WERI-Rb-1 (cell line): Measurements from ENCODE around the gene TLR8.

Source experiments
- DNase-seq: peaks from one replicate; pipeline ENCODE4 v3.0.0-alpha.2; 2020
- H3K27ac ChIP-seq: fragments of 250-450 bp; sonication (Bioruptor Pico); 2 replicates; pipeline ENCODE4 v1.5.1; 2020; ENCODE audit warnings: mild to moderate bottlenecking, moderate library complexity
- H3K27me3 ChIP-seq: fragments of 250-450 bp; sonication (Bioruptor Pico); 2 replicates; pipeline ENCODE4 v1.5.1; 2021; ENCODE audit warnings: mild to moderate bottlenecking, low read depth, moderate library complexity; ENCODE audit not compliant: insufficient read depth, severe bottlenecking
- H3K36me3 ChIP-seq: fragments of 250-450 bp; sonication (Bioruptor Pico); 2 replicates; pipeline ENCODE4 v1.5.1; 2020; ENCODE audit warnings: mild to moderate bottlenecking, moderate library complexity
- H3K4me3 ChIP-seq: 2 replicates; pipeline ENCODE4 v1.5.1; 2011; ENCODE audit warnings: low read depth, mild to moderate bottlenecking, control low read depth, low read length
- H3K9me3 ChIP-seq: fragments of 250-450 bp; sonication (Bioruptor Pico); 2 replicates; pipeline ENCODE4 v1.5.1; 2021; ENCODE audit warnings: mild to moderate bottlenecking, moderate library complexity; ENCODE audit not compliant: severe bottlenecking
- TF ChIP-seq, protein P1 (sequence below): IDR thresholded peaks from 2 replicates; pipeline ENCODE4 v1.5.1; 2011; ENCODE audit warnings: low read depth, mild to moderate bottlenecking, control low read depth, inconsistent platforms, low read length

The TLR8 gene

DNA sequence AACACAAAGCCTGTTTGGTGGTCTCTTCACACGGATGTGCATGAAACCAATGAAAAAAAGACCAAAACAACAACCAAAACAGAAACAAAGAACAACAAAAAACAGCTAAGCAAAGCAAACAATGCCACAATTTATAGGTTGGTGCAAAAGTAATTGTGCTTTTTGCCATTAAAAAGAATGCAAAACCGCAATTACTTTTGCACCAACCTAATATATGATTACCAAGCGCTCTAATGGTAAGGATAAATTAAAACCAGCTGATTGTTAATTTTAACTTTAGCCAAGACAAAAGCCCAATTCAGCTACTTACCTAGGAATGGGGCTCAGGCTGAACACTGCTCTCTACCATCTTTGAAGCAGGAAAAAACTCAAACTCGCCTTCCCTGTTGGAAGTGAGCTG lies 39.1 kb downstream of the TLR8 start:
- Histone ChIP-seq H3K27ac (no peak overlapping the region), H3K9me3 (no peaks in the 10 kb centered on the region), H3K36me3 (no peaks in the 10 kb centered on the region), H3K27me3 (no peaks in the 10 kb centered on the region), H3K4me3 (no peak overlapping the region)
- TF ChIP-seq, protein P1, sequence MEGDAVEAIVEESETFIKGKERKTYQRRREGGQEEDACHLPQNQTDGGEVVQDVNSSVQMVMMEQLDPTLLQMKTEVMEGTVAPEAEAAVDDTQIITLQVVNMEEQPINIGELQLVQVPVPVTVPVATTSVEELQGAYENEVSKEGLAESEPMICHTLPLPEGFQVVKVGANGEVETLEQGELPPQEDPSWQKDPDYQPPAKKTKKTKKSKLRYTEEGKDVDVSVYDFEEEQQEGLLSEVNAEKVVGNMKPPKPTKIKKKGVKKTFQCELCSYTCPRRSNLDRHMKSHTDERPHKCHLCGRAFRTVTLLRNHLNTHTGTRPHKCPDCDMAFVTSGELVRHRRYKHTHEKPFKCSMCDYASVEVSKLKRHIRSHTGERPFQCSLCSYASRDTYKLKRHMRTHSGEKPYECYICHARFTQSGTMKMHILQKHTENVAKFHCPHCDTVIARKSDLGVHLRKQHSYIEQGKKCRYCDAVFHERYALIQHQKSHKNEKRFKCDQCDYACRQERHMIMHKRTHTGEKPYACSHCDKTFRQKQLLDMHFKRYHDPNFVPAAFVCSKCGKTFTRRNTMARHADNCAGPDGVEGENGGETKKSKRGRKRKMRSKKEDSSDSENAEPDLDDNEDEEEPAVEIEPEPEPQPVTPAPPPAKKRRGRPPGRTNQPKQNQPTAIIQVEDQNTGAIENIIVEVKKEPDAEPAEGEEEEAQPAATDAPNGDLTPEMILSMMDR = no peak
- no peak for DNase-seq

DNA sequence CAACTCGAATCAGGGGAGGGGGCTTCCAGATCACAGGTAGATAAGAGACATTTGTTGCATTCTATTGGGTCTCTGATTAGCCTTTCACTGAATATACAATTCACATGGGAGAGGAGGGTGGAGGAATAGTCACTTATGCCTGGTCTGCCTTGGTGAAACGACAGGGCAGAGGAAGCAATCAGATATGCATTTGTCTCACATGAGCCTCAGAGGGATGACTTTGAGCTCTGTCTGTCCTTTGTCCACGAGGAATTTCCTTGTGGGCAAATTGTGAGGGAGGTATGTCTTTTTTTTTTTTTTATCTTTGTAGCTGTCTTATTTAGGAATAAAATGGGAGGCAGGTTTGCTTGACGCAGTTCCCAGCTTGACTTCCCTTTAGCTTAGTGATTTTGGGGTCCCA lies 40.0 kb downstream of the TLR8 start:
- Histone ChIP-seq H3K27me3 (no peaks in the 10 kb centered on the region), H3K4me3 (no peak overlapping the region), H3K36me3 (no peaks in the 10 kb centered on the region), H3K9me3 (no peaks in the 10 kb centered on the region), H3K27ac (no peak overlapping the region)
- DNase-seq = no peak
- TF ChIP-seq, protein P1 = no peak

DNA sequence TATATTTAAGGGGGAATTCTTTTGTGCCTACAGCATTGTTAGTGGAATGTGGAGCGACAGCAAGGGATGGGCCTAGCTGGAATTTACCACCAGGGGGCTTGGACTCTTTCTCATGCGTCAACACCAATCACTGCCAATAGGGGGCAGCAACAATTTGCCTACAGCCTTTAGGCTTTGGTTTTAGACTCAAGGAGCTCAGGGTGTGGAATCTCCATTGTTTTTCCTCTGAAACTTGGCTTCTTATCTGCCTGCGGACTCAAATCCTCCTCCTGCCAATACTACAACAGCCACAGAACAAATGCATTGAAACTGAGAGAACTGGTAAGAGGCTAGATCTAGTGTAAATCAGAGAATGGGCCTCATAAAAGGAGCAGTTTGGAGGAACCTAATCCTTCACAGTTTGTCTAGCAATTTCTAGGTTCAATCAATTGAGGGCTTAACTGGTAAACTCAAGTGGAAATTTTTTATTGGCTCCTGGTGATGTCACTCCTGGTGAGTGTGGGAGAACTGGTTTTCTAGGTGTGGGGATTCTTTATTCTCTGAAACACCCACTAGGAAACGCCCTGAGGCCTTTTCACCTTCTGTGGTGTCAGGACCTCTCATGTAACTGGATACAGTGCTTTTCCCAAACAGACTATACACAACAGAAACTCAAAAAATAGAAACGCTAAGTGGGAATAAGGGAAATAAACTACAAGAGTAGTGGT lies 40.6 kb downstream of the TLR8 start:
- H3K4me3 ChIP-seq = no peak overlapping the region
- H3K36me3 ChIP-seq = no peaks in the 10 kb centered on the region
- no peaks in the 10 kb centered on the region for H3K27me3 ChIP-seq
- H3K27ac ChIP-seq = peak overlapping the region; percentile 44
- DNase-seq = peak; percentile 76
- H3K9me3 ChIP-seq = no peaks in the 10 kb centered on the region
- TF ChIP-seq, protein P1 = peak; percentile 99

DNA sequence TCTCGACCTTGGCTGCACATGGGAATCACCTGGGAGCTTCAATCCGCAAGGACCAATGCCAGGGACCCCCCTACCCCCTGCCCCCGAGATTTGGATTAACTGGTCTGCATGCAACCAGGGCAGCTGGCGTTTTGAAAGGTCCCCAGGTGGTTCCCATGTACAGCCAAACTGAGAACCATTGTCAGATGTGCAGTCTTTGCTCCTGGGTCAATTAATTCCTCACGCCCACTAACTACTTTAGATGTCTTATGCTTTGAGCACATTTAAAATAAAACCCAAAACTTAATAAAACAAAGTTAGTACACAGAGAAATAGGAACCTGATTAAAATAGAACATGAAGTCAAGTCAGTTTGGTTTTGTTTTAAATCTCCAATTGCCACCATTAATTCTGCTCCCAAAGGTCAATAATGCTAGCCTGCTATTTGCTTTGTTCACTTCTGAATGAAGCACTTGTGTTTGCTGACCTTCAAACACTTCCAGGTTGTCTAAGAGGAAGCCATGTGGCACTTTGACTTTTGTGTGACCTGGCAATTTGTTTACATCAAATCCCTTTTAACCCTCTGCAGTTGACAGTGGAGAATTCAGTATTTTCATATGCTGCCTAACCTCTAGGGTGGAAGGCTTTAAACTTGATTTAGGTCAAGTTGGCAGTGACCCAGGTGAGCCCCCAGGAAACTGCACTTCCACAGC lies 41.3 kb downstream of the TLR8 start:
- Histone ChIP-seq H3K4me3 (no peak overlapping the region), H3K36me3 (no peaks in the 10 kb centered on the region), H3K27me3 (no peaks in the 10 kb centered on the region), H3K27ac (no peak overlapping the region), H3K9me3 (no peaks in the 10 kb centered on the region)
- TF ChIP-seq, protein P1 = no peak
- no peak for DNase-seq

DNA sequence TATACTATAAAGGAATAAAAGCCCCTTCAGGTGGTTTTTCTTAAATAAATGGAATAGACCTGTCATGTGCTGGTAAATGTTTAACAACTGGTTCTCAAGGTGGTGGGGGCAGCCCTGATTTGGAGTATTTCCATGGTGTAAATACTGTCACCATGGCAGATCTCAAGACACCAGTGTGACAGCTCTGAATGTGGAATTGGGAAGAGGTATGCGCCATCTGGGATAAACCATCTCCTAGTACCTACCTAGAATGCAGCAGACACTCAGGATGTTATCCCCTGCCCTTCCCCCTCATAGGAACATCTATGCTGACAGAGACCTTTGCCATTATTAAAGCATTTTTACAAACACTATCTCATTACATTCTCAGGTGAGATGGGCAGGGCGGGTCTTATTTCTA lies 42.1 kb downstream of the TLR8 start:
- Histone ChIP-seq H3K27ac (no peak overlapping the region), H3K4me3 (no peak overlapping the region), H3K36me3 (no peaks in the 10 kb centered on the region), H3K27me3 (no peaks in the 10 kb centered on the region), H3K9me3 (no peaks in the 10 kb centered on the region)
- TF ChIP-seq, protein P1 = no peak
- DNase-seq = no peak
